GM12865 (cell line): ENCODE measurements around the gene GPC6.

Source experiments
- DNase-seq: peaks from one replicate; pipeline ENCODE4 v3.0.0; 2010; ENCODE audit warnings: low read depth
- H3K4me3 ChIP-seq: 2 replicates; pipeline ENCODE4 v1.5.1; 2011; ENCODE audit warnings: mild to moderate bottlenecking, low read depth, low read length, control low read depth
- TF ChIP-seq, protein P1 (sequence below): IDR thresholded peaks from 2 replicates; pipeline ENCODE4 v1.5.1; 2011; ENCODE audit warnings: low read length, control low read depth, low read depth, inconsistent platforms; ENCODE audit not compliant: insufficient read depth; ENCODE audit errors: missing control alignments

GPC6 gene

GRCh38 chr13:94162289-94162688, 935.7 kb downstream of the GPC6 start:
- H3K4me3 ChIP-seq = no peak overlapping the region
- no peak for DNase-seq
- TF ChIP-seq, protein P1, sequence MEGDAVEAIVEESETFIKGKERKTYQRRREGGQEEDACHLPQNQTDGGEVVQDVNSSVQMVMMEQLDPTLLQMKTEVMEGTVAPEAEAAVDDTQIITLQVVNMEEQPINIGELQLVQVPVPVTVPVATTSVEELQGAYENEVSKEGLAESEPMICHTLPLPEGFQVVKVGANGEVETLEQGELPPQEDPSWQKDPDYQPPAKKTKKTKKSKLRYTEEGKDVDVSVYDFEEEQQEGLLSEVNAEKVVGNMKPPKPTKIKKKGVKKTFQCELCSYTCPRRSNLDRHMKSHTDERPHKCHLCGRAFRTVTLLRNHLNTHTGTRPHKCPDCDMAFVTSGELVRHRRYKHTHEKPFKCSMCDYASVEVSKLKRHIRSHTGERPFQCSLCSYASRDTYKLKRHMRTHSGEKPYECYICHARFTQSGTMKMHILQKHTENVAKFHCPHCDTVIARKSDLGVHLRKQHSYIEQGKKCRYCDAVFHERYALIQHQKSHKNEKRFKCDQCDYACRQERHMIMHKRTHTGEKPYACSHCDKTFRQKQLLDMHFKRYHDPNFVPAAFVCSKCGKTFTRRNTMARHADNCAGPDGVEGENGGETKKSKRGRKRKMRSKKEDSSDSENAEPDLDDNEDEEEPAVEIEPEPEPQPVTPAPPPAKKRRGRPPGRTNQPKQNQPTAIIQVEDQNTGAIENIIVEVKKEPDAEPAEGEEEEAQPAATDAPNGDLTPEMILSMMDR = no peak

- TF ChIP-seq, protein P1 = no peak
- H3K4me3 ChIP-seq = no peak overlapping the region
- DNase-seq = no peak
Measured at GRCh38 chr13:94163535-94163934, 936.9 kb downstream of the GPC6 start.

- TF ChIP-seq, protein P1 = no peak
- no peak overlapping the region for H3K4me3 ChIP-seq
- no peak for DNase-seq
Measured at GRCh38 chr13:94168783-94169453, 942.3 kb downstream of the GPC6 start.

- TF ChIP-seq, protein P1 = no peak
- DNase-seq = no peak
- H3K4me3 ChIP-seq = no peak overlapping the region
Measured at GRCh38 chr13:94169454-94170144, 943.0 kb downstream of the GPC6 start.

DNA sequence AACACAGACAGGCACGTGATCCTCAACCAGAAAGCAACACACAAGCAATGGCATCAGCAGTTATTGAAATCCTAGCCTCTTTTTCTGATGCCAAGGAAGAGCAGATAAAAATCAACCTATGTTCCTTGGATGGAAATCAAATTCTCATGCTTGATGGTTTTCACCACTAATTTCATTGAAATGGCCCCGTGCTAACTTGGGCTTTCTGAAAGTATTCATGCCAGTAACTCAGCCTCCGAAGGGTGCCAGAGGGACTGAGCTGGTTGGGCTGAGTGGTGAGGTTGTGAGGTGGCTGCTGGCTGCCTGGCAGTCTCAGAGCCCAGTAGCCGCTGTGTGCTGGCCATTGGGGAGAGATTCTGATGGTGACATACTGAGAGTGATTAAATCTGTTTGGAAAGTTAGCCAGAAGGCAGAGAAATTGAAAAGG, 943.6 kb downstream of the GPC6 start:
- H3K4me3 ChIP-seq = no peak overlapping the region
- no peak for DNase-seq
- TF ChIP-seq, protein P1 = no peak

DNA sequence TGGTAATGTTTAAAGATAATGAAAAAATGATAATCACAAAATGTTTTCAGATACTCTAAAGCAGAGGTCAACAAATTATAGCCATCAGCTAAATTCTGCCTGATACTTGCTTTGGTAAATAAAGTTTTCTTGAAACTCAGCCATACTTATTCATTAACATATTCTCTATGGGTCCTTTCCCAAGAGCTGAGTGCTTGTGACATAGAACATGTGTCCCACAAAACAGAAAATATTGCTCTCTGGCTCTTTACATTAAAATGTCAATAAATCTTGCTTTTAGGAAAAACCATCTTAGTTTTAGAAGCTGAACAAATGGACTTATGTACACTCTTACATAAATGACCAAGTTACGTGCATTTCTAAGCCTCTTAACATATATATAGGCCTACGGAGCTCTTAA, 945.8 kb downstream of the GPC6 start:
- TF ChIP-seq, protein P1 = no peak
- DNase-seq = no peak
- H3K4me3 ChIP-seq = no peak overlapping the region
